ENCODE data around the gene PINLYP. TPM values are rescaled to one million over a fixed set of nuclear protein-coding genes. Genes with fewer than 3 reads are reported as not detected.

The PINLYP gene
- total RNA-seq, 1 experiment from 2014 or later: 0.17 TPM

GRCh38 chr19:43554317-43554895 lies 21.2 kb upstream of the PINLYP start:
- DNase-seq (ENCODE audit: low read depth, low spot score) (no peak), ATAC-seq (no peak)
- Histone ChIP-seq H3K27me3 (ENCODE audit: insufficient read depth, low read length) (no peaks in the 10 kb centered on the region), H2AFZ (ENCODE audit: low read depth, low read length, poor library complexity, severe bottlenecking) (no peak overlapping the region), H3K36me3 (ENCODE audit: control insufficient read depth in 1 of 2, insufficient read depth in 2 of 2, low read length in 2 of 2) (peaks cover 5 to 10% of the 10 kb centered on the region in 2 experiments; a peak in 3 of 4 replicates), H3K4me3 (replicated peaks in 1 of 2; ENCODE audit: low read depth in 1 of 2, low read length in 2 of 2) (no peak overlapping the region), H3K9ac (ENCODE audit: low read length) (no peak overlapping the region), H3K79me2 (ENCODE audit: insufficient read depth, low read length) (no peaks in the 10 kb centered on the region), H3K9me3 (ENCODE audit: control insufficient read depth in 1 of 2, insufficient read depth in 1 of 2, low read depth in 1 of 2, low read length in 2 of 2) (no peaks in the 10 kb centered on the region), H3K27ac (ENCODE audit: low read depth, low read length) (no peak overlapping the region), H3K4me1 (ENCODE audit: control insufficient read depth in 1 of 2, insufficient read depth in 2 of 2, low read length in 2 of 2) (no peaks in the 10 kb centered on the region), H4K20me1 (ENCODE audit: insufficient read depth) (no peaks in the 10 kb centered on the region), H3K4me2 (ENCODE audit: low read length) (no peak overlapping the region), H3K9me2 (ENCODE audit: insufficient read depth) (no peaks in the 10 kb centered on the region)
- BruUV-seq (replicated peaks): no TSS peak
- TF ChIP-seq CBX3 (IDR thresholded peaks at IDR 0.05; ENCODE audit: low read depth): no peak
- TF ChIP-seq CEBPB (IDR thresholded peaks at IDR 0.05; ENCODE audit: low read depth): no peak
- TF ChIP-seq RAD21 (IDR thresholded peaks at IDR 0.05; ENCODE audit: low read depth): no peak
- no peak for TF ChIP-seq POLR2AphosphoS5 (IDR thresholded peaks at IDR 0.05; ENCODE audit: low read depth, low read length)
- TF ChIP-seq EZH2phosphoT487 (IDR thresholded peaks at IDR 0.05; ENCODE audit: borderline replicate concordance): no peak
- TF ChIP-seq JUND (IDR thresholded peaks at IDR 0.05): no peak
- no peak for TF ChIP-seq FOSL1 (IDR thresholded peaks at IDR 0.05; ENCODE audit: low read depth)
- no peak for TF ChIP-seq MAX (IDR thresholded peaks at IDR 0.05)
- no peak for TF ChIP-seq YY1 (IDR thresholded peaks at IDR 0.05; ENCODE audit: extremely low read depth, insufficient replicate concordance, low read depth, low read length)
- TF ChIP-seq EZH2 (IDR thresholded peaks at IDR 0.05): no peak
- TF ChIP-seq ZFX (IDR thresholded peaks at IDR 0.05): no peak
- no peak for TF ChIP-seq TCF7L2 (IDR thresholded peaks at IDR 0.05; ENCODE audit: borderline replicate concordance, extremely low read depth, insufficient read depth, insufficient read length)
- no peak for TF ChIP-seq SP1 (IDR thresholded peaks at IDR 0.05; ENCODE audit: low read depth)
- no peak for TF ChIP-seq ELF1 (IDR thresholded peaks at IDR 0.05; ENCODE audit: borderline replicate concordance, low read depth)
- no peak for TF ChIP-seq ZBTB33 (IDR thresholded peaks at IDR 0.05; ENCODE audit: extremely low read depth, insufficient replicate concordance, low read length)
- TF ChIP-seq ZNF274 (IDR thresholded peaks at IDR 0.05; ENCODE audit: low read depth, low read length): no peak
- no peak for TF ChIP-seq REST (IDR thresholded peaks at IDR 0.05; ENCODE audit: low read depth)
- no peak for TF ChIP-seq CTCF (IDR thresholded peaks at IDR 0.05 in 2 of 3, conservative IDR thresholded peaks at IDR 0.05 in 1 of 3; ENCODE audit: borderline replicate concordance in 1 of 3, insufficient read depth in 1 of 3, low read depth in 2 of 3, low read length in 2 of 3)
- TF ChIP-seq SIN3A (IDR thresholded peaks at IDR 0.05; ENCODE audit: low read depth): no peak
- TF ChIP-seq SRF (IDR thresholded peaks at IDR 0.05; ENCODE audit: low read depth): no peak
- intact Hi-C loops (cut with micrococcal nuclease): no loop called here
- ChIA-PET POLR2A (no interaction called here), CTCF (interaction anchor here (0.6 to 3.2 kb wide), 15 partner anchors 9 to 255 kb away, joined by 3 to 20 read pairs (median 5); partner anchors contain the start of genes IRGQ, PINLYP, XRCC1 and ZNF575), RAD21 (ENCODE audit: low non-redundant PET in 1 of 2, low total read pairs in 2 of 2, uncharacterized antibody in 2 of 2, unreplicated experiment in 2 of 2) (interaction anchor here (1.0 to 1.3 kb wide), 2 partner anchors 40 to 114 kb away, joined by 3 read pairs; no protein-coding TSS in a partner anchor)

Data from HCT116 (cell line).